Ureter (tissue), 1 donor: Measurements from ENCODE around the gene LPIN1. TPM values are rescaled to one million over a fixed set of nuclear protein-coding genes. Genes with fewer than 3 reads are reported as not detected.
"Not testable (repeated sequence)": the region's sequence is repeated elsewhere in the genome, so short reads cannot be mapped to it uniquely, and the experiment has no call there.

ENCODE experiments used
- DNase-seq: peaks from one replicate; pipeline ENCODE4 v3.0.0-alpha.2; 2020; ENCODE audit warnings: low spot score
- total RNA-seq: library from RNA; stranded (reverse); gene quantifications from one replicate; pipeline ENCODE4 v1.2.4, GENCODE V29; 2023
- donor health status: DM: yes; HTN: yes; CAD: no.

LPIN1 gene
- total RNA-seq, 1 donor from 2014 or later = 32.3 TPM

DNA sequence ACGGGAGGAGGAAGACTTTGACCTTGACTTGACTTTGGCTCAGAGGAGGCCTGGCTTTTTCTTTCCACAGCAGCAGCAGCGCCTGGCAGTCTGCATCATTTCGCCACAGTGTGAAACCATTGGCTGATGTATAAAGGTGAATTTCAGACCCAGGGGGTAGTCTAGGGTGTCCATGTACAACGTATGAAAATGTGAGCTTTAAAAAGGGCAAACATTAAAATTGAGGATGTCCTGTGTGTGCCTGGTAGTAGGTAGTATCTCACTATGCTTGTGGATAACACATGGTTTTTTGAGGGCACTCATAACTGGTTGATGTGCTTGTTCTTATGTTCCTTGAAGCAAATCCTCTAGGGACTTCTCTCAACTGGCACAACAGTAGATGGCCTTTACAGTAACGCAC lies 86.1 kb downstream of the LPIN1 start:
- no peak for DNase-seq

DNA sequence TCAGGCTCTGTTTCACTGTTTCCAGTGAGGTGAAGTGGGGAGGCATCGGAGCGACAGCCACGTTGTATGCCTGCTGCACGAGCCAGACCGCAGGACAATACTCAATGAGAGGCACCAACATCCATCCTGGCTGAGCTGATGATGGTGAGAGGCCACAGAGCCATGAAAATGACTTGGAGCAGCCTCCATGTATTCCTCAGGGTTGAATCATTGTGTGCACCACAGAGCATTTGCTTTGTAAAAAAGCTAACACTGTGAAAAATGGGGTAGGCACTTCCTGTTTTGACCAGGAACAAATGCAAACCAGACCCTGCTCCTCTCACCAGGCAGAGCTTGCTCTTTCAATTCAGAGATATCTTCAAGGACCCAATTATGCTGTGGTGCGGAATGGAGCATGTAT lies 87.2 kb downstream of the LPIN1 start:
- DNase-seq = no peak

DNA sequence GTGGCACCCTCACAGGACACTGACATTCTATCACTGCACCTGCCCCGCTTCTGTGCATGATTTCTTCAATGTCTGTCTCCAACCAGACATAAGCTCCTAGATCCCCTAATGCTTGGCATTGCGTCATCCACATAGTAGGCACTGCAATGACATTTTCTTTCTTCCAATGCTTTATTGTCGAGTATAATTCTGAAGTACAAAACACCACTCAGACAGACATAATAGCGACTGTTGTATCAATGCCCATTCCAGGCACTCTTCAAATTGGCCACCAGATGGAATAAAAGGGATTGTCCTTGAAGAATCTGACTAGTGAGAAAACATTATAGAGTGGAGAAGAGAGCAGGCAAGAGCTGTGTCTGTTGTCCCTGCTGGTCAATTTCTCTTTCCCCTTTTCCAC lies 89.0 kb downstream of the LPIN1 start:
- DNase-seq = no peak

DNA sequence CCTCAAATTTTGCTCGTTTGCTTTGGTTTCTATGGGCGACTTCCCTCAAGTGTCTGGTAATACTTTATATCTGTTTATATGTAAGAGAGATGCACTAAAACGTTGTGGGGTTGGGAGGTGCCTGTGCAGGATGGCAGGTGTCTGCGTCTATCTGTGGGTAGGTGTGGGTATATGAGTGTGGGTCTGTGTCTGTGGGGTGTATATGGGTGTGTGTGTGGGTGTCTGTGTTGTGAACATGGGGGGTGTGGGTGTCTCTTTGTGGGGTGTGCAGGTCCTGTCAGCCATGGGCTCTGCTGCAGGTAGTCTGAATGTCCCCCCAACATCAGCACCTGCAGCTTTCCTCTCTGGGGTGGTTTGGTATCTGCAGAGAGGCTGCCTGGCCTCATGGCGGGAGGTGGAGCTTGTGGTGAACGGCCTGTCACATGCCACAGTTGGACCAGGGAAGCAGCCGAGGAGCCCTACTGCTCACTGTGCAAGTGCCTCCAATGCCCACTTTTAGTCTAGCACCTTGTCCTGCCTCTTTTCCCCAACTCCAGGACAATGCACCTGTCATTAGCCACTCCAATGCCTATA lies 90.3 kb downstream of the LPIN1 start:
- no peak for DNase-seq

DNA sequence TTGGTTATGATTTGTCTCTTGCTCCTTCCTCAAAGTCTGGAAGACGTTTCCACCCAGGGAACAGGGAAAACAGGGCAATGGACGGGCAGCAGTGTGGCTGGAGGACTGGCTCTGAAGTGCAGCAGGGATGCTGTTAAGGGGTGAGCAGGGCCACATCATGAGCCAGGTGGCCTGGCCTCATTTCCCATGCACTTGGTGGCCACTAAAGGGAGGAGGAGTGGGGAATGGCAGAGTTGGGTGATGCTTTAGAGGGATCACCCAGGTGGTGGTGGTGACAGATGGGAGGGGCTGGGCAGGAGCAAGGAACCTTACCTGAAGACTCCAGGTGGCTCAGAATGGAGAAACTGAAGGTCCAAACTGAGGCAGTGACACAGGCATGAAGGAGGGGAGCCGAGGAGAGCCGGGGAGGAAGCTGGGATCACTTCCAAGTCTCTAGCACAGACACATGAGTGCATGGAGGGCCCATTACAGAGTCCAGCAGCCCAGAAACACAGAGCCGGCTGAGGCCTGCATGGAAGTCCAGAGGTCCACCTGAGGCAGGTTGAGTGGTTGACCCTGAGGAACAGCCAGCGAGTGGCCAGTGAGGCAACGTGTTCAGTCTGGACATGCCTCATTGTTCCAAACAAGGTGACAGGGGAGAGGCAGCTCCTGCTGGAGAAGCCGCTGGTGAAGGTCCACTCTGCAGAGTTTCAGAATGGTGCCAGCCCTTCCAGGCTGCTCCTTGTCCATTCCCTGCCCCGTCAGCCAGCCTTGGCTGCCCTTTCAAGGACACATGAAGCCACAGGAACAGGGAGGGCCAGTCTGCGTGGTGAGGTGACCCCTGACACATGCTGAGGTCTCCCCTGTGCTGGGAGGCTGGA lies 91.7 kb downstream of the LPIN1 start:
- no peak for DNase-seq

DNA sequence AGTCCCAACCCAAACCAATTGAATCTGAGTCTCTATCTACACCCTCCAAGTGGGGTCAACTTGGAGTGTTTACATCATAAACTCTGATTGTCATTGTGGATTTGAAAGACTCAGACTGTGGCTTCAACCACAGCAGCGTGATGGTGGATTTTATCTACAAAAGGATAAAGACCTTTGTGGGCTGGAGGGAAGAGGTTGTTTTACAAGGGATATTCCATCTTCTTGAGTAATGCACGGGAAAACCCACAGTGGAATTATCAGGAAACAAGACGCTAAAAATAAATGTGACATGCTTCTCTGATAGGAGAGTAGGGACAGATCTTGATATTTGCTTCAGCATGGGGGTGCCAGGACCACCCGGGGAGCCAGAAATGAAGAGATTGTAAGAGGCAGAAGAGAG lies 93.5 kb downstream of the LPIN1 start:
- DNase-seq = no peak

DNA sequence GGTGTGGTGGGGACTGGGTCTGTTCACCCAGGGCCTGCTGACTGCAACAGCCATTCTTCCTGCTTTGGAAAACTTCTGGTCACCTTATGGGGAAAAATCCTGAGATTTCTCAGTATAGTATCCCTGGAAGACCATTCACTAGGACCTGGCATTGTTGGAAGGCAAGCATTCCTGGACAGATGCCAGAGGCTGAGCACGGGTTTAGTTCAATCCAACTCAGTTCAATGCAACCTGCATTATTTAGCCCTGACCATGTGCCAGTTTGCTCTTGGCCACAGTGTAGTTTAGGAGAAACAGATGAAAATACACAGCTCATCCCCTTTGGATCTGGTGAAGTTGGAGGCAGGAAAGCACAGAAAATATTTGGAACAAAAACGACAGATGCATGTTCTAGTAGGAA lies 95.9 kb downstream of the LPIN1 start:
- DNase-seq = no peak

DNA sequence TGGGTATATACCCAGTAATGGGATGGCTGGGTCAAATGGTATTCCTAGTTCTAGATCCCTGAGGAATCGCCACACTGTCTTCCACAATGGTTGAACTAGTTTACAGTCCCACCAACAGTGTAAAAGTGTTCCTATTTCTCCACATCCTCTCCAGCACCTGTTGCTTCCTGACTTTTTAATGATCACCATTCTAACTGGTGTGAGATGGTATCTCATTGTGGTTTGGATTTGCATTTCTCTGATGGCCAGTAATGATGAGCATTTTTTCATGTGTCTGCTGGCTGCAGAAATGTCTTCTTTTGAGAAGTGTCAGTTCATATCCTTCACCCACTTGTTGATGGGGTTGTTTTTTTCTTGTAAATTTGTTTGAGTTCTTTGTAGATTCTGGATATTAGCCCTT lies 98.4 kb downstream of the LPIN1 start:
- not testable (repeated sequence) for DNase-seq

DNA sequence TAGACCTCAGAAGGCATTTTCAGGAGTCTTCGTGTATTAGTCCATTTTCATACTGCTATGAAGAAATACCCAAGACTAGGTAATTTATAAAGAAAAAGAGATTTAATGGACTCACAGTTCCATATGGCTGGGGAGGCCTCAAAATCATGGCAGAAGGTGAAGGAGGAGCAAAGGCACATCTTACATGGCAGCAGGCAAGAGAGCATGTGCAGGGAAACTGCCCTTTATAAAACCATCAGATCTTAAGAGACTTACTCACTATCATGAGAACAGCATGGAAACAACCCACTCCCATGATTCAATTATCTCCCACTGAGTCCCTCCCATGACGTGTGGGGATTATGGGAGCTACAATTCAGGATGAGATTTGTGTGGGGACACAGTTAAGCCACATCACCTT lies 101.5 kb downstream of the LPIN1 start:
- DNase-seq = not testable (repeated sequence)

DNA sequence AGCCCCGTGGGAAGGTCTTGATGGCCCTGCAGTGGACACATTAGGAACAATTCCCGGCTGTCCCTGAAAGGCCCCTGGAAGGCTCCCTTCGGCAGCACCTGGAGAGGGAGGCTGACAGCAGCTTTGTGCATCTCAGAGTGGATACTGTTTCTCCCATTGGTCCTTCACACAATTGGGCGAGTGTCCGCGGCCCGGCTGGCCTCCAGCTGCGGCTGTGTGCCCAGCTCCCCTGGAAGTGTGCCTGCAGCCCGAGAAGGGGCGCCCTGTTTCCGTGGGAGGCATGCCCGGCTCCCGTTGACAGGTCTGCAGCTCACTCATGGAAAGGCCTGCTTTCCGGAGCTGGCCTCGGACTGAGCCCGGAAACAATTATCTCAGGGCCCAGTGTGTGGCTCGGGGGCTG lies 103.7 kb downstream of the LPIN1 start:
- DNase-seq = no peak

DNA sequence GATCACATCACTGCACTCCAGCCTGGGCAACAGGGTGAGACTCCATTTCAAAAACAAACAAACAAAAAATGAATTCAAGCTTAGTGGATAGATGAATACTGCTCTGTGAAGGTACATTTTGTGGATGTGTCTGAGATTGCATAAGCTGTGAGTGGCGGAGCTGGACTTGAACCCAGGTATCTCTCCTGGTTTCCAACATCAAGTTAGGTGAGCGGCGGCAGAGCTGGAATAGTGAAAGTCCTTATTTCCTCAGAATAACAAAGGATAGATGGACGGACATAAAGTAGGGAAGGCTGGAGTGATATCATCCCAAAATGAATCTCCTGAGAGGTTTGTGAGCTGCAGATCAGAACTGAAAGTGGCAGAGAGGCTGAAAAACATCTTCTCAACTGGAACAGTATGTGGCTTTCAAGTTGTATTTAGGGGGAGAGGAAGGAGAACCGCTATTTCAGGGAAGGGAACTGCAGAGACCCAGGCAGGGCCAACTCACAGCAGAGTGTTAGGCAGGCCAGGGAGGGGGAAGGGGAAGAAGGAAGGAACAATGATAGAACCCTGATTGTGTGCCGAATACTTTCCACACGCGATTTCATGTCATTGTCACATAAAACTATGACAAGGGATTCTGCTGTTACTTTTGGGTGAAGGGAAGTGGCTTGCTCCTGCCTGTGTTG lies 106.2 kb downstream of the LPIN1 start:
- DNase-seq = no peak

DNA sequence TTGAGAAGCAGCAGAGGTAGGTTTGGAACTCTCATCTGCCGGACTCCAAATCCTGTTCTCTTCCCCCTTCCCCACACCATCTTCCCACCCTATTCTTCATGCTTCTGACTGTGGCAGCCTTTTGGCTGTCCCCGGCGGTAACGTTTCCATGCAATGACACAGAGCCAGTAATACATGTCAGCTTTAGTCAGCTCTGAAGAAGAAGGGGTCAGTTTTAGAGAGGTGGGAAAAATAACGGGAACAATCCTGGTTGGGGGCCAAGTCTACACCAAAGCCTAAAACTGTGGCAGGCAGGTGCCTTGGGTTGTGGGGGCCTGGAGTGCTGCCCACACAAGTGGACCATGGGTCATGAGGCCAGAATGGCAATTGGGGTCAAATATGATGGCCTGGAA lies 106.8 kb downstream of the LPIN1 start:
- DNase-seq = no peak

DNA sequence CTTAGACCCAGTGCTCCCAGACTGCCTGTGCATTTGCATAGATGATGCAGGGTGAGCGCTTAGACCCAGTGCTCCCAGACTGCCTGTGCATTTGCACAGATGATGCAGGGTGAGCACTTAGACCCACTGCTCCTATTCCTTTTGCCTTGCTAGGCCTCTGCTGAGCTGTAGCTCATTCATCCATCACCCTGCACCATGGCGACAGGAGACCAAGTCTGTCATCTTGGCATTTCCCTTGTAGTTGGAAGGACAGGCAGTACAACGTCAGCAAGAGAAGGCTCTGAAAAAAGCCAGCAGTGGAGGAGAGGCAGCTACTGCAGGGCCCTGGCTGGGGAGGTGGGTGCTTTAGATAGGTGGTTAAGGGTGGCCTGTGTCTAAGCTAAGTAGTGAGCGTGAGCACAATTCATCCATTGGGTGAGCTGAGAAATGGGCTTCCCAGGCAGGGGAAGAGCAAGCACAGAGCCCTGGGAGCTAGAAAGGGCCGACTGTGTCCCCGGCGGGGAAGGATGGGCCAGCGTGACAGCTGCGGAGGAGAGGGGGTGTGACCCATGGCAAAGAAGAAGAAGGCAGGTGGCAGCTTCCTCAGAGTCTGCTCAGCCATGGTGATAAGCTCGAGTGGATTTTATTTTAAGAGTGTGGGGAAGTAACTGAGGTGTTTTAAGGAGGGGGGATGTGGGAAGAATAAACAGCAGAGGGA lies 108.8 kb downstream of the LPIN1 start:
- no peak for DNase-seq

DNA sequence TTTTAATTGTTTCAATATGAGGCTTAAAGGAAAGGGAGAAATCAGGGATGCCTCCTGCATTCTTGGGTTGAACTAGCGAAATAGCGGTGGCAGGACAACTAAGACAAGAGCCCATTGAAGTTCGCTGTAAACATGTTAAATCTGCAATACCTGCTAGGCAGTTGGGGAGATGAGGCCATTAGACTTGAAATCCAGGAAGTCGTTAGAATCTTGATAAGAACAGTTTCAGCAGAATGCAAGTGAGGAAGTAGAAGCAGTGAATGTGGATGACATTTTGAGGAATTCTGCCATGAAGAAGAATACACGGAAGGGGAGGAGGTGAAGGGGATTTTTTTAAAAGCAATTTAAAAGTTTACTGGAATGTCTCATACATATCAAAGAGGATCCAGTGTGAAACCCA lies 109.7 kb downstream of the LPIN1 start:
- no peak for DNase-seq

DNA sequence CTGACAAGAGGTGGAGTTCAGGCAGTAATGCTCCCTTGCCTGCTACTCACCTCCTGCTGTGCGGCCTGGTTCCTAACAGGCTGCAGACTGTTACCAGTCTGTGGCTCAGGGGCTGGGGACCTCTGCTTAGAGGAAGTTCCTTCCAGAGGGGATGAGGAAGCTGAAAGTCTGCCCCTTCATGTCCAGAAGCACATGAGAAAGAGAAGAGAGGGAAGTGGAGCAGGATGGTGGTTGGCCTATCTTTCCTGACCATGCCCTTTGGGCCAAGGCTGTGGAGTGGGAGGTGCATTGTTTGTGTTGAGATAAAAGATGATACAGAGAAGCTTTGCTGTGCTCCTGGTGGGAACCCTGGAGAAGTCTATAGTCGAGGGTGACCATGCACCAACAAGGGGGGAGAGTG lies 112.5 kb downstream of the LPIN1 start:
- no peak for DNase-seq

DNA sequence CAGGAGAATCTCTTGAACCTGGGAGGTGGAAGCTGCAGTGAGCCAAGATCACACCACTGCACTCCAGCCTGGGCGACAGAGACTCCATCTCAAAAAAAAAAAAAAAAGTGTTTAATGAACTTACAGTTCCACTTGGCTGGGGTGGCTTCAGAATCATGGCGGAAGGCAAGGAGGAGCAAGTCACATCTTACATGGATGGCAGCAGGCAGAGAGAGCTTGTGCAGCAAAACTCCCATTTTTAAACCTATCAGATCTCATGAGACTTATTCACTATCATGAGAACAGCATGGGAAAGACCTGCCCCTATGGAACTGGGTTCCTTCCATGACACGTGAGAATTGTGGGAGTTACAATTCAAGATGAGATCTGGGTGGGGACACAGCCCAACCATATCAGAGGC lies 113.5 kb downstream of the LPIN1 start:
- DNase-seq = not testable (repeated sequence)

DNA sequence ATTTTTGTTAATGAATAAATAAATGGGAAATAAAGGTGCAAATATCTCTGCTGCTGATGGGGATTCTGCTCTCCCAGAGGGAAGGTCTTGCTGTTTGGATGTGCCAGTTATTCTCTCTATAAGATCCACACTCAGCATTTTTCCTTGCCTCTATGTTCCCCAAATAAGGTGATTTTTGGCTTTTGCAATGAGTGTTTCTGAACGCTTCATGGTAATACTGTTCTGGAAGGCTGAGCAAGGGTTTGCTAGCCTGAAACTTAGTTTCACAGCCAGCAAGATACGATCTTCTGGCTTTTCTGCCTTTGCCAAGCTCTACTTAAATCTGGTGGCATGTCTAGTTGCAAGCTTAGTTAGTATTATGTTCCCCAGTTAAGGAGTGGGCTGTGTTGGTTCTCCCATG lies 114.6 kb downstream of the LPIN1 start:
- no peak for DNase-seq

DNA sequence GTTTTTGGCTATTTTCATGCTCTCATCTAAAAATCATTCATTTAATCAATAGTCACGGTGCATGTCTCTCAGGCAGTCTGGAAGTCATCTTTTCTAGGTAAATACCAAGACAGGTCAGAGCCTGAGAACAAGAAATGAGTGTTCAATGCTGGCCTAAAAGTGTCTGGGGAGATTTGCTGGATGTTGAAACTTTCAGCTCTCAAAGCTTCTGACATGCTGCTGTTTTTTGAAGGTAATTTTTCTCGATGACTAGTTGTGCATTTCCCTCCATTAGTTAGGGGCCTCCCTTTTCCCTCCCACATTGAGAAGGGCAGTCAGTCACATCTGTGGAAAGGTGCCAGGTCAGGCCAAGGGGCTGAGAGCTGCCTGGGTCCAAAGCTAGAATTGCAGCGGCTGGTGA lies 115.6 kb downstream of the LPIN1 start:
- DNase-seq = no peak

DNA sequence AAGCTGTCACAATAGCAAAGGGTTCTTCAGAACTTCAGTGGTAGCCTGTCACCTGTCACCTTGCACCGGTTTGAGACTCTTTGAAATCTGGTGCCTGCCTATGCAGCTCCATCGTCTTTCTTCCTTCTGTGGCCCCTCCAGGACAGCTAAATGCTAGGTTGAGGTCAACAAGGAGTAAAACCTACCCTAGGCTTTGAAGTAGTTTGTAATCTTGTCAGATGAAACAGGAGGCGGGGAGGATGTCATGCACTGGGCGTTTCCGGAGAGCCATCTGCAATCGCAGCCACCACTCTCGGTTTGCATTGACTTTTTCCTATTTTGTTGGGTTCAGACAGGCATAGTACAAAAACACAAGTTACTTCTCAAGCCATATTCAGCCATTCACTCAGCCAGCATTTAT lies 116.7 kb downstream of the LPIN1 start:
- no peak for DNase-seq

DNA sequence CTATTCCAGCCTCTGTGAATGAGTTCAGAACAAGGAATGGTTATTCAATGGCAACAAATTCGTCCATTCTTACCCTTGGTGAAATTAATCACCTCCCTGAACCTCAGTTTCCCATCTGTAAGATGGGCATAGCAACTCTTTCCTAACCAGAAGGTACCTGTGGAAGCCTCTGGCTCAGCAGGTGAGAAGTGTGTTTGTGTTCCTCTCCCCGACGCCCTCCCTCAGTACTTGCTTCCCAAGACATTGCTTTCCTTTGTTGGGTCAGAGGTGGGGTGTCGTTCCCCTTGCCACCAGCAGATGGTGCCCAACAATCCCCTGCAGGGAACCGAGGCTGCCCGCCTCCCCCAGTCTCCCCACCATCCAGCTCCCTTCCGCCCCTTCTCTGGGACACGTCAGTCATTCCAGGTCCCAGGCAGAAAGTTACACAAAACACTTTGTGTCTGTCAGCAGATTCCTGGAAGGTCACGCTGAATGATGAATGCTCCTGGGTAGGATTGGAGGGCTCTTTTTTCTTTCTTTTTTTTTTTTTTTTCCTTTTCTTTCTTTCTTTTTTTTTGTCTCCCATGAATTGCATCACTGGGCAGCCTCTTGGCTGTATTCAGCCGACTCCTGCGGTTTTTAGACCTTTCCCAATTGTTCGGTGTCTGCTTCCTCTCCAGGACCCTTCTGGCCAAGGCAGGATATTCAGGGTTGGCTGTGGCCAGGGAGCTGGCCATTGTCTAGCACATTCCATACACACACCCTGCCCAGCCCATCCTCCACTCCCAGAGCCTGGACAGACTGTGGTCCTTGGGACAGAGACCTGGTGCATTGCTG lies 117.3 kb downstream of the LPIN1 start:
- peak; percentile 82 for DNase-seq

DNA sequence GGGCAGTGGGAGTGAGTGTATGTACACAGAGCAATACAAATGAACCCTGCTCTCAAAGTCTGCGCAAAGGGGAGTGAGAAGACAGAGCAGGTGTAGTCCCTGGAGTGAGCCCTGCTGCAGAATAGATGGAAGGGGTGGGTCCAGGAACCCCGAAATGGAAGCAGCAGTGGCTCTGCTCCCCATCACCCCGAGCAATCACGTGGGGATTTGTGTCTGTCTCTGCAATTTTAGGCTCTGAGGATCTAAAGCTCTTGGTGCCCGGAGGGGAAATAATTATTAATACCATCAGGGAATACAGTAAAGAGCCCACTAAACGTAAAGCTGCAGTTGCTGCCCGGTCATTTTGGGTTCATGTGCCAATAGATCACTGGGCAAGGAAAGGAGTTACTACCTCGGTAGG lies 118.3 kb downstream of the LPIN1 start:
- no peak for DNase-seq

DNA sequence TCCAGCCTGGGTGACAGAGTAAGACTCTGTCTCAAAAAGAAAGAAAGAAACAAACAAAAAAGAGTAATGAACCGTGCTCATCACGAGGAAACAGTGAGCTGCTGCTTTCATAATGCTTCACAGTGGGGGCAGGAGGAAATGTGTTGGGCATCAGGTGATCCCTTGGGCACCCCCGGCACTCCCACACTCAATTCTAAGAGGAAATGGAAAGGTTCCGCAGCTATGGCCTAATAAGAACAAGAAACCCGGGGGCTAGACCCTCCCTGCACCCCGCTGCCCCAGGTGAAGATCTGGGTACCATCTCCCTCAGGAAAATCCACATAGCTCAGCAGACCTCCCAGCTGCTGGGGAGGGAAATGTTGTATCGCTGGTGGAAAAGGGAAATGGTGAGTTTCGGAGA lies 118.9 kb downstream of the LPIN1 start:
- no peak for DNase-seq
